Breast epithelium (tissue), 4 donors: ENCODE measurements around the gene DDRGK1. TPM values are rescaled to one million over a fixed set of nuclear protein-coding genes. Genes with fewer than 3 reads are reported as not detected.

ENCODE experiments used
- DNase-seq, 2 donors: peaks; one replicate each; pipeline ENCODE4 v3.0.0-alpha.2; 2019; ENCODE audit warnings: low spot score in 2 of 2
- H3K27ac ChIP-seq, 2 donors: fragments of 200-600 bp; sonication (generic) in 1 of 2; one replicate each; pipeline ENCODE4 v1.5.1; 2016 to 2019; ENCODE audit warnings: mild to moderate bottlenecking in 1 of 2
- H3K27me3 ChIP-seq, 2 donors: fragments of 200-600 bp; sonication (generic) in 1 of 2; one replicate each; pipeline versions ENCODE4 v1.5.1 to v1.6.0; 2017 to 2019; ENCODE audit warnings: control low read depth in 1 of 2, mild to moderate bottlenecking in 1 of 2
- H3K36me3 ChIP-seq: fragments of 200-600 bp; one replicate; pipeline ENCODE4 v1.5.1; 2019
- H3K4me1 ChIP-seq, 2 donors: fragments of 200-600 bp; sonication (generic); one replicate each; pipeline ENCODE4 v1.5.1; 2016 to 2019; ENCODE audit warnings: control low read depth in 1 of 2
- H3K4me3 ChIP-seq, 3 donors: fragments of 200-600 bp; sonication (generic); 1 replicate in 2 of 3; 2 replicates in 1 of 3; pipeline ENCODE4 v1.5.1; 2016 to 2019; ENCODE audit warnings: mild to moderate bottlenecking in 3 of 3, moderate library complexity in 2 of 3
- H3K9me3 ChIP-seq, 2 donors: fragments of 200-600 bp; sonication (generic) in 1 of 2; one replicate each; pipeline ENCODE4 v1.5.1; 2016 to 2019; ENCODE audit warnings: control low read depth in 1 of 2
- POLR2A ChIP-seq: fragments of 450-650 bp; IDR thresholded peaks from one replicate; pipeline ENCODE4 v1.6.1; 2016; ENCODE audit warnings: antibody characterized with exemption, mild to moderate bottlenecking, moderate library complexity
- POLR2AphosphoS5 ChIP-seq, 3 donors: sonication (generic); formaldehyde crosslinking; IDR thresholded peaks; one replicate each; pipeline ENCODE4 v1.6.1; 2017; ENCODE audit warnings: antibody characterized with exemption in 3 of 3
- intact Hi-C: fragments of 100-400 bp; cut with DNase I; formaldehyde crosslinking; loops from one replicate; pipeline ENCODE4 v1.15.1; 2023; ENCODE audit warnings: low total_unique reads
- total RNA-seq, 3 donors: library from RNA; depleted of rRNA; stranded (reverse); fragments of >200 nt; gene quantifications; one replicate each; pipeline ENCODE4 v1.1.0, GENCODE V29; 2016
- TF ChIP-seq, protein P1 (sequence below), 3 donors: fragments of 450-650 bp; IDR thresholded peaks; one replicate each; pipeline ENCODE4 v1.5.1; 2016 to 2017; ENCODE audit warnings: antibody characterized with exemption in 3 of 3, mild to moderate bottlenecking in 3 of 3, moderate library complexity in 3 of 3

Gene DDRGK1
- total RNA-seq, result 10 to 100 TPM; 87.1 to 91.8 (median 89.8) TPM

DNA sequence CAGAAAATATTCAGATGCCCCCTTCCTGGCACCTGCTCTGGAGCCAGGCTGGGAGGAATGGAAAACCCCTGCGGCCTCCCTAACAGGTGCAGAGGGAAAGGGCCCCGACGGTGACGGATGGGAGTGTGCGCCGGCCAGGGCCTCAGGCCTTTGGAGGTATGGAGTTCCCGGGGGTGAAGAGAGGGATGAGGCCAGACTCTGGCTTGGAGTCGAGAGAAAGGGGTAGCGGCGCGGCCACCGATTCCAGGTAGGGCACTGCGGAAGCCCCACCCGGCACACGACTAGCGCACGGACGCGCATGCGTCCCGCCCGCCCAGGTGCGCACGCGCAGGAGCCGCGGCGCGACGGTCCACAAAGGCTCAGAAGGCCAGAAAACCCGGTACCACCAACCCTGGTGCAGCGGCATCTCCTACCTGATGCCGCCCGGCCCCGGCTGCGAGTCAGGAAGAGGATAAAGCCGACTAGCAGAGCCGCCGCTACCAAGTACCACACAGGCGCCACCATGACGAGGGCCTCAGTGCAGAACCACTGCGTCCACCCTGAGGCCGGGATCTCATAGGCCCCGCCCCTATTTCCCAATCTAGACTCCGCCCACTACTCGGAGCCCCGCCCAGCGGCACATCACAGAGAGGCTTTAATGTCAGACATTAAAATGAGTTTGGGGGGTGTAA lies at the start of gene DDRGK1:
TSS of gene DDRGK1 (minus strand) at position 559 of the 671 bp plus-strand sequence. CDS start at position 504, 55 bp downstream.
- TF ChIP-seq POLR2A (peak; percentile 74), POLR2AphosphoS5 (IDR thresholded peaks at IDR 0.05) (peak; percentile 78 to 93 (median 84))
- TF ChIP-seq, protein P1, sequence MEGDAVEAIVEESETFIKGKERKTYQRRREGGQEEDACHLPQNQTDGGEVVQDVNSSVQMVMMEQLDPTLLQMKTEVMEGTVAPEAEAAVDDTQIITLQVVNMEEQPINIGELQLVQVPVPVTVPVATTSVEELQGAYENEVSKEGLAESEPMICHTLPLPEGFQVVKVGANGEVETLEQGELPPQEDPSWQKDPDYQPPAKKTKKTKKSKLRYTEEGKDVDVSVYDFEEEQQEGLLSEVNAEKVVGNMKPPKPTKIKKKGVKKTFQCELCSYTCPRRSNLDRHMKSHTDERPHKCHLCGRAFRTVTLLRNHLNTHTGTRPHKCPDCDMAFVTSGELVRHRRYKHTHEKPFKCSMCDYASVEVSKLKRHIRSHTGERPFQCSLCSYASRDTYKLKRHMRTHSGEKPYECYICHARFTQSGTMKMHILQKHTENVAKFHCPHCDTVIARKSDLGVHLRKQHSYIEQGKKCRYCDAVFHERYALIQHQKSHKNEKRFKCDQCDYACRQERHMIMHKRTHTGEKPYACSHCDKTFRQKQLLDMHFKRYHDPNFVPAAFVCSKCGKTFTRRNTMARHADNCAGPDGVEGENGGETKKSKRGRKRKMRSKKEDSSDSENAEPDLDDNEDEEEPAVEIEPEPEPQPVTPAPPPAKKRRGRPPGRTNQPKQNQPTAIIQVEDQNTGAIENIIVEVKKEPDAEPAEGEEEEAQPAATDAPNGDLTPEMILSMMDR (IDR thresholded peaks at IDR 0.05), result no peak
- H3K4me3 ChIP-seq, result peak within 1 kb of the TSS; percentile 70 to 83 (median 79)
- peak within 1 kb of the TSS; percentile 89 to 91 for H3K27ac ChIP-seq
- peak; percentile 80 to 86 for DNase-seq
- no peaks in the 10 kb centered on the region for H3K9me3 ChIP-seq
- H3K36me3 ChIP-seq, result peaks cover 11% of the 10 kb centered on the region
- intact Hi-C loops, result no loop called here
- peaks cover 0 to 11% of the 10 kb centered on the region in 2 donors for H3K4me1 ChIP-seq
- no peaks in the 10 kb centered on the region for H3K27me3 ChIP-seq

DNA sequence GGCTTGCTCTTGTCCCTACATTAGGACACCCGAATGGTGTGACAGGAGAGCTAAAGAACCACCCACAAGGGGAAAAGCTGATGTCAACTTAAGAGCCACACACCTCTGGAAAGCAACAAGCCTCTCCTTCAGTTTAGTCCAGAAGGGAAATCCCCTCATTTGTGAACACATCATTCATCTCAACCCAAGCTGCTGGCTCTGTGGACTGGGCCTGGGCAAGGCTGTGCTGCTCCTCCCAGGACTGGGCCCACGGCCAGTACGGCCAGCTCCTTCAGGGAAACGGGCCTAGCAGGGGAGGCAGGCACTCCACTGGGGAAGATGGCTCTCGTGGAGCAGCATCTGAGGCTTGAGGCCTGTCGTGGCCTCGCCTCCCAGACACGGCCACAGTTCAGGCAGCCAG lies 47.3 kb upstream of the DDRGK1 start:
- intact Hi-C loops, result loop anchor here (5.0 kb wide), 1 partner anchor 175 kb away; no protein-coding TSS in a partner anchor
- Histone ChIP-seq H3K4me3 (no peak overlapping the region), H3K9me3 (no peaks in the 10 kb centered on the region), H3K27me3 (no peaks in the 10 kb centered on the region), H3K4me1 (no peaks in the 10 kb centered on the region), H3K27ac (no peak overlapping the region), H3K36me3 (peaks cover 12% of the 10 kb centered on the region)
- TF ChIP-seq, protein P1 (IDR thresholded peaks at IDR 0.05), result no peak
- TF ChIP-seq POLR2AphosphoS5 (IDR thresholded peaks at IDR 0.05), result no peak
- no peak for TF ChIP-seq POLR2A
- DNase-seq, result no peak

- Histone ChIP-seq H3K4me1 (no peaks in the 10 kb centered on the region), H3K36me3 (peaks cover under 1% of the 10 kb centered on the region), H3K27me3 (no peaks in the 10 kb centered on the region), H3K27ac (no peak overlapping the region), H3K4me3 (no peak overlapping the region), H3K9me3 (no peaks in the 10 kb centered on the region)
- DNase-seq, result no peak
- intact Hi-C loops, result loop anchor here (5.0 kb wide), 1 partner anchor 177 kb away; no protein-coding TSS in a partner anchor
- TF ChIP-seq POLR2A (no peak), POLR2AphosphoS5 (IDR thresholded peaks at IDR 0.05) (no peak)
- TF ChIP-seq, protein P1 (IDR thresholded peaks at IDR 0.05), result no peak
These were observed 45.6 kb upstream of the DDRGK1 start for GRCh38 chr20:3250091-3250504.

- no peak for DNase-seq
- TF ChIP-seq, protein P1 (IDR thresholded peaks at IDR 0.05), result no peak
- TF ChIP-seq POLR2A (no peak), POLR2AphosphoS5 (IDR thresholded peaks at IDR 0.05) (no peak)
- Histone ChIP-seq H3K27me3 (no peaks in the 10 kb centered on the region), H3K4me3 (peak overlapping the region in 2 of 3 donors; percentile 2 to 29), H3K9me3 (no peaks in the 10 kb centered on the region), H3K27ac (no peak overlapping the region), H3K36me3 (no peaks in the 10 kb centered on the region), H3K4me1 (no peaks in the 10 kb centered on the region)
- intact Hi-C loops, result no loop called here
These were observed 44.5 kb upstream of the DDRGK1 start for GRCh38 chr20:3248993-3249347.

DNA sequence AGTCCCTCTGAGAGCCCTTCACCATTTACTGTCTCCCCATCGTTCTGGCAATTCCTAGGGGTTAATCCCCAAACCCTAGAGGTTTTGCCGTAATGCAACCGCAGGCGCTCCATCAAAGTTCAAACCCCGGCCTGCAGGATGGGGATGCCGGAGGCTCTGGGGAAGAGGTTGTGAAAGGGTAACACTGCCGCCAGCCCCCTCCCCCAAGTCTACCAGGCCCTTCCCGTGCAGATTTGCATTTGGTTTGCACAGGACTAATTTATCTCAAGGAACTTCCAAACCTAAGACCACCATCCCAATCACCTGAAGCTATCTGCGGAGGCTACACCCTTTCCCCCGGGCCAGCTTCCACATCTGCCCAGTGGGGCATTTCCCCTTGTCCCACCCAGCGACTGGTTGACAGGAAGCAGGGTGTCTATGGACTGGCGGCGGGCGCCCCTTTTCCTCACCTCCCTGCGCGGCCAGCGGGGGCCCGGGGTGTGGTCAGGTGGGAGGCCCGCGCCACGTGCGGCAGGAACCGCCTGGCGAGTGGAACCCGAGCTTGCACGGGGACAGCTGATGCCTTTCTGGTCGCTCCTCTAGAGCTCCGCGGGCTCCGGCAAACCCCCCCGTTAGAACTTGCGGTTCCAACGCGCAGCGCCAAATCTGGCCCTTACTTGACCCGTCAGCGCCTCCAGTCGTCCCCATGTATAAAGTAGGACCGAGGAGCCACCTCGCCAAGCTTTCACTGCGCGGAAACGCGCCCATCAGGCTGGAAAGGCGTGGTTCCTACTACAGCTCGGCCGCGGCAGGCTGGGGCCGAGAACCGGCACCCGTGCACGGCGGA lies 43.9 kb upstream of the DDRGK1 start:
- H3K36me3 ChIP-seq, result no peaks in the 10 kb centered on the region
- peak overlapping the region in 2 of 3 donors; percentile 2 to 29 for H3K4me3 ChIP-seq
- H3K27ac ChIP-seq, result no peak overlapping the region
- no peak for DNase-seq
- no peaks in the 10 kb centered on the region for H3K27me3 ChIP-seq
- H3K9me3 ChIP-seq, result no peaks in the 10 kb centered on the region
- TF ChIP-seq POLR2AphosphoS5 (IDR thresholded peaks at IDR 0.05) (no peak), POLR2A (no peak)
- TF ChIP-seq, protein P1 (IDR thresholded peaks at IDR 0.05), result no peak
- H3K4me1 ChIP-seq, result no peaks in the 10 kb centered on the region
- intact Hi-C loops, result no loop called here
